Stomach (tissue), 9 donors: ENCODE measurements around the gene THAP6. TPM values are rescaled to one million over a fixed set of nuclear protein-coding genes. Genes with fewer than 3 reads are reported as not detected.

Experiments used
- DNase-seq, 2 donors: peaks; one replicate each; pipeline versions ENCODE4 v3.0.0 to v3.0.0-alpha.2; 2013 to 2019
- H3K27ac ChIP-seq, 5 donors: fragments of 200-600 bp in 4 of 5; sonication (generic) in 4 of 5; one replicate each; pipeline ENCODE4 v1.5.1; 2013 to 2019; ENCODE audit warnings: mild to moderate bottlenecking in 1 of 5, moderate library complexity in 1 of 5
- H3K27me3 ChIP-seq, 3 donors: fragments of 200-600 bp; sonication (generic); one replicate each; pipeline ENCODE4 v1.5.1; 2017 to 2019; ENCODE audit warnings: mixed run types in 1 of 3
- H3K36me3 ChIP-seq, 4 donors: fragments of 200-600 bp; sonication (generic); 1 replicate in 3 of 4; 2 replicates in 1 of 4; pipeline ENCODE4 v1.5.1; 2016 to 2019
- H3K4me1 ChIP-seq, 4 donors: fragments of 200-600 bp; sonication (generic); one replicate each; pipeline ENCODE4 v1.5.1; 2016 to 2019
- H3K4me3 ChIP-seq, 4 donors: fragments of 200-600 bp; sonication (generic) in 3 of 4; one replicate each; pipeline ENCODE4 v1.5.1; 2016 to 2019; ENCODE audit warnings: mild to moderate bottlenecking in 1 of 4
- H3K9me3 ChIP-seq, 4 donors: fragments of 200-600 bp; sonication (generic); one replicate each; pipeline ENCODE4 v1.5.1; 2016 to 2019
- EP300 ChIP-seq: sonication (generic); formaldehyde crosslinking; IDR thresholded peaks from one replicate; pipeline ENCODE4 v1.6.1; 2017; ENCODE audit warnings: antibody characterized with exemption
- POLR2A ChIP-seq, 4 donors: fragments of 450-650 bp; IDR thresholded peaks; one replicate each; pipeline ENCODE4 v1.6.1; 2016; ENCODE audit warnings: antibody characterized with exemption in 4 of 4, control low read depth in 2 of 4, mild to moderate bottlenecking in 1 of 4, moderate library complexity in 1 of 4
- POLR2AphosphoS5 ChIP-seq, 3 donors: sonication (generic); formaldehyde crosslinking; IDR thresholded peaks; one replicate each; pipeline ENCODE4 v1.6.1; 2016; ENCODE audit warnings: antibody characterized with exemption in 3 of 3
- WGBS, 5 donors: extraction: QIAGEN DNeasy Blood & Tissue Kit in 3 of 5; methylation state at CpG; one replicate each; pipeline versions ENCODE4 v1.1.5 to v1.1.7; 2013 to 2018; 5-methylcytosine and 5-hydroxymethylcytosine counted together
- intact Hi-C: fragments of 100-400 bp; cut with DNase I; formaldehyde crosslinking; loops from one replicate; pipeline ENCODE4 v1.15.1; 2023; ENCODE audit warnings: low total_unique reads
- polyA plus RNA-seq, 3 donors: library from polyadenylated mRNA; stranded (reverse); fragments of 200-250 nt; gene quantifications; one replicate each; pipeline ENCODE4 v1.2.3, GENCODE V29; 2013
- total RNA-seq, 5 donors: library from RNA; depleted of rRNA; stranded (reverse); fragments of >200 nt; gene quantifications; one replicate each; pipeline versions ENCODE4 v1.1.0 to v1.2.3, GENCODE V29; 2014 to 2016
- TF ChIP-seq, protein P1 (sequence below), 7 experiments: fragments of 450-650 bp in 4 of 7; fragments of 200-600 bp in 3 of 7; sonication (generic) in 3 of 7; IDR thresholded peaks; one replicate each; pipeline ENCODE4 v1.5.1; 2016 to 2019; ENCODE audit warnings: antibody characterized with exemption in 7 of 7, control low read depth in 2 of 7, mild to moderate bottlenecking in 1 of 7
- donor health status: healthy with polysubstance abuse.
- donor health status: Bipolar disorder and iron deficiency.
- donor health status: healthy.

THAP6 gene
- total and polyA plus RNA-seq, 8 donors = 2.0 to 30.3 (median 6.9) TPM; not detected in 1

DNA sequence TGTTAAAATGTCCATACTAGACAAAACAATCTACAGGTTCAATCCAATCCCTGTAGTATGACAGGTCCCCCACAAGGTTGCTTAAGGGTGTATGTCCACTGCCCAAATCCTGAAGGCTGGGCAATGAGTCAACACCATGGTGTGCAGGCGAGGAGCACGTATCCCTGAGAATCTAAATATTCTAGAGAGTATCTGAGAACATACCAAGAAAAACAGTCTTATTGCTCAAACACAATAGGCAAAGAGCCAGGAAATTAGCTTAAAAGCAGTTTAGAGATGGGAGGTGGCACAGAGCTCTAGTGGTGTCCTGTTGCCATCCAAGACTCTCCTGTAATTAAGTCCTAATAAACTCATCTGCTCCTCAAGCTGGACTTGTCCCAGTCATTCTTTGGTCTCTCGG, 37.1 kb upstream of the THAP6 start:
- intact Hi-C loops = no loop called here
- H3K4me3 ChIP-seq = no peak overlapping the region
- TF ChIP-seq, protein P1, sequence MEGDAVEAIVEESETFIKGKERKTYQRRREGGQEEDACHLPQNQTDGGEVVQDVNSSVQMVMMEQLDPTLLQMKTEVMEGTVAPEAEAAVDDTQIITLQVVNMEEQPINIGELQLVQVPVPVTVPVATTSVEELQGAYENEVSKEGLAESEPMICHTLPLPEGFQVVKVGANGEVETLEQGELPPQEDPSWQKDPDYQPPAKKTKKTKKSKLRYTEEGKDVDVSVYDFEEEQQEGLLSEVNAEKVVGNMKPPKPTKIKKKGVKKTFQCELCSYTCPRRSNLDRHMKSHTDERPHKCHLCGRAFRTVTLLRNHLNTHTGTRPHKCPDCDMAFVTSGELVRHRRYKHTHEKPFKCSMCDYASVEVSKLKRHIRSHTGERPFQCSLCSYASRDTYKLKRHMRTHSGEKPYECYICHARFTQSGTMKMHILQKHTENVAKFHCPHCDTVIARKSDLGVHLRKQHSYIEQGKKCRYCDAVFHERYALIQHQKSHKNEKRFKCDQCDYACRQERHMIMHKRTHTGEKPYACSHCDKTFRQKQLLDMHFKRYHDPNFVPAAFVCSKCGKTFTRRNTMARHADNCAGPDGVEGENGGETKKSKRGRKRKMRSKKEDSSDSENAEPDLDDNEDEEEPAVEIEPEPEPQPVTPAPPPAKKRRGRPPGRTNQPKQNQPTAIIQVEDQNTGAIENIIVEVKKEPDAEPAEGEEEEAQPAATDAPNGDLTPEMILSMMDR (IDR thresholded peaks at IDR 0.05) = no peak
- TF ChIP-seq POLR2AphosphoS5 (IDR thresholded peaks at IDR 0.05) (no peak), POLR2A (IDR thresholded peaks at IDR 0.05) (no peak), EP300 (no peak)
- peaks cover 17 to 56% (median 38%) of the 10 kb centered on the region in 4 donors for H3K36me3 ChIP-seq
- H3K4me1 ChIP-seq = no peaks in the 10 kb centered on the region
- H3K27ac ChIP-seq = no peak overlapping the region
- no peaks in the 10 kb centered on the region for H3K27me3 ChIP-seq
- 96 to 98% (median 97%) methylated on average over 3 of the region's 3 CpGs for WGBS, 5 donors
- no peak for DNase-seq
- no peaks in the 10 kb centered on the region for H3K9me3 ChIP-seq

- TF ChIP-seq EP300 = no peak
- TF ChIP-seq, protein P1 (IDR thresholded peaks at IDR 0.05) = no peak
- TF ChIP-seq POLR2A (IDR thresholded peaks at IDR 0.05) = no peak
- no peak for TF ChIP-seq POLR2AphosphoS5 (IDR thresholded peaks at IDR 0.05)
- Histone ChIP-seq H3K27me3 (no peaks in the 10 kb centered on the region), H3K4me1 (peaks cover 0 to 7% (median 0%) of the 10 kb centered on the region in 4 donors), H3K36me3 (peaks cover 21 to 80% (median 70%) of the 10 kb centered on the region in 4 donors), H3K27ac (no peak overlapping the region), H3K4me3 (no peak overlapping the region), H3K9me3 (no peaks in the 10 kb centered on the region)
- intact Hi-C loops = no loop called here
- peak in 1 of 2 donors; percentile 12 for DNase-seq
- WGBS, 5 donors = 80 to 88% (median 86%) methylated on average over 4 of the region's 4 CpGs
These were observed 30.1 kb upstream of the THAP6 start for GRCh38 chr4:75484190-75484589.

- Histone ChIP-seq H3K4me1 (peaks cover 0 to 19% (median 3%) of the 10 kb centered on the region in 4 donors), H3K9me3 (no peaks in the 10 kb centered on the region), H3K4me3 (no peak overlapping the region), H3K27ac (no peak overlapping the region), H3K36me3 (peaks cover 10 to 77% (median 68%) of the 10 kb centered on the region in 4 donors), H3K27me3 (no peaks in the 10 kb centered on the region)
- no peak for TF ChIP-seq POLR2A (IDR thresholded peaks at IDR 0.05)
- TF ChIP-seq, protein P1 (IDR thresholded peaks at IDR 0.05) = peak in 1 of 7 experiments; percentile 13
- 62 to 73% (median 64%) methylated on average over 2 of the region's 2 CpGs for WGBS, 5 donors
- peak in 1 of 2 donors; percentile 56 for DNase-seq
- intact Hi-C loops = no loop called here
These were observed 24.1 kb upstream of the THAP6 start for GRCh38 chr4:75490155-75490554.

GRCh38 chr4:75494563-75494962, 19.7 kb upstream of the THAP6 start:
- peak in 1 of 2 donors; percentile 6 for DNase-seq
- Histone ChIP-seq H3K9me3 (no peaks in the 10 kb centered on the region), H3K4me3 (no peak overlapping the region), H3K27me3 (no peaks in the 10 kb centered on the region), H3K36me3 (peaks cover 8 to 66% (median 59%) of the 10 kb centered on the region in 4 donors), H3K4me1 (peaks cover 0 to 33% (median 13%) of the 10 kb centered on the region in 4 donors), H3K27ac (peak overlapping the region in 1 of 5 donors; percentile 37)
- WGBS, 5 donors = 7 to 53% (median 38%) methylated on average over 1 of the region's 1 CpG
- TF ChIP-seq, protein P1 (IDR thresholded peaks at IDR 0.05) = no peak
- peak in 1 of 3 donors; percentile 31 for TF ChIP-seq POLR2AphosphoS5 (IDR thresholded peaks at IDR 0.05)
- TF ChIP-seq EP300 = no peak
- intact Hi-C loops = no loop called here
